ENCODE results near the gene TMEM185B. TPM values are rescaled to one million over a fixed set of nuclear protein-coding genes. Genes with fewer than 3 reads are reported as not detected.
A peak's percentile ranks its signal among the peaks of the same experiment; 100 is the strongest.
"Not testable (repeated sequence)": the region's sequence is repeated elsewhere in the genome, so short reads cannot be mapped to it uniquely, and the experiment has no call there.

Gene TMEM185B
- polyA plus RNA-seq (2012; ENCODE audit: missing spikeins): 7.8 TPM

DNA sequence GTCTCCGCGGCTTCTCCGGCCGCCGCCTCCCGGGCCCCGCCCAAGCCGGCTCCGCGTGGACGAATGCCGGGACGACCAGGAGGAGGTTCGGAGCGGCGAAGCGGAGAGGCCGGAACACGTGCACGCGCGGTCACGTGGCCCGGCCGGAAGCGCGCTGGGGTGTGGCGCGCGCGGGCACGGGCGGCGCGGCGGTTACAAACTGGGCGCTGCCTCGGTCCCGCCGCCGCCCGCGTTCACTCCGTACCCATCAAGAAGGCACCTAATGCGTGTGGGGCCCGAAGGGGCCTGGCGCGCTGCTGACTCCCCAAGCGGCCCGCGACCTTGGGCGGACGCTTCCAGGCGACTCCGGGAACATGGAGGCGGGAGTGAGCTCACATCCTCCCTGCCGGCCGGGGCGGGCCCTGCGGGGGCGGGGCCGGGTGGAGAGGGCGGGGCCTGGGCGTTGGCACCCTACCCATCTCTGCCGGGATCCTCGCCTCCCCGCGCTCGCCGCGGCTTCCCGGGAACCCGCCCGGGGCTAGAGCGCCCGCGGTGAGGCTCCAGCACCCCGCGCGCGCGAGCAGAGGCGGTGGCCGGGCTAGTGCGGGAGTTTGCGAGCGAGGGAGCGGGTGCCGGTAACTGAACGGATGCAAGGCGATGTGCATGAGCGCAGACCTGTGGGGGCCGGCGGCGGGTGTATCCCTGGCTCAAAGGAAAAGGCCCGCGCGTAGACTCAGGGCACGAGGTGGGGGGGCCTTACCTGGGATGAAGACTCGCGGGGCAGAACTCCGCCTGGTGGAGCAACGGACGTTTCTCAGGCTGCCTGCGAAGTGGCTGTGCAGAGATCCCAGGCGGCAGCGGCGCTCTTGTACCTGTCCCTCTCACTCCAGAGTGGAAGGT lies at the start of gene TMEM185B:
Gene TMEM185B (minus strand): TSS at position 367 of the 879 bp plus-strand sequence. CDS start 424 bp downstream, outside the sequence.
- FAIRE-seq: peak; percentile 97
- peak; percentile 77 for TF ChIP-seq POLR2AphosphoS5 (IDR thresholded peaks at IDR 0.05; ENCODE audit: low read depth, low read length)
- TF ChIP-seq TAF1 (IDR thresholded peaks at IDR 0.05; ENCODE audit: borderline replicate concordance, low read depth, low read length): 0 out of 2 replicates have a peak, but pooled peaks have one; percentile 11
- peak; percentile 80; the same call in 1 of the 2 replicates for TF ChIP-seq POLR2A (IDR thresholded peaks at IDR 0.05; ENCODE audit: low read depth, low read length)
- peak; percentile 96 for DNase-seq (ENCODE audit: insufficient read length)

DNA sequence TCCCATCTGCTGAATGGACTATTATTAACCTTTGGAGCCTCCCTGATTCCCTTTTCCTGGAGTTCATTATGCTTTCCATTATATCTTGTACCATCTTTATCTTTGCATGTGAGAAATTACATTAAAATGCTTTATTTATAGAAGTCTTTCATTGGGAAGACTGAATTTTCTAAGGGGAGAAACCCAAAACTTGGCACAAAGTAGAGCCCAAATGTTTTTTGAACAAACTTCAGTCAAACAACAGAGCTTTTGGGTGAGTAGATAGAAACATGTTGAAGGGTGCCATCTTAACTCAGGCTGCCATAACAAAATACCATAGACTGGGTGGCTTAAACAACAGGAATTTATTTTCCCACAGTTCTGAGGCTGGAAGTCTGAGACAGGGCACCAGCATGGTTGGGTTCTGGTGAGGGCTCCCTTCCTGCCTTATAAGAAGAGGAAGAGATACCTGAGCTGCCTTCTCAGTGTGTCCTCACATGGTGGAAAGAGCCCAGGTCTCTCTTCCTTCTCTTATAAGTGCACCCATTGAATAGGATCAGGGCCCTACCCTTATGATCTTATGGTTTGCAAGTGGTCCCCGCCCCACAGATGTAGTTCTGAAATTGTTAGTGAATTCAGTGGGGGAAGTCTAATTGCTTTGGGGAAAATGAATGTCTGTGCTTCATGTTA lies 48.6 kb upstream of the TMEM185B start:
- DNase-seq (ENCODE audit: insufficient read length): no peak
- FAIRE-seq: no peak
- TF ChIP-seq TAF1 (IDR thresholded peaks at IDR 0.05; ENCODE audit: borderline replicate concordance, low read depth, low read length) (no peak), POLR2AphosphoS5 (IDR thresholded peaks at IDR 0.05; ENCODE audit: low read depth, low read length) (no peak), POLR2A (IDR thresholded peaks at IDR 0.05; ENCODE audit: low read depth, low read length) (no peak)

DNA sequence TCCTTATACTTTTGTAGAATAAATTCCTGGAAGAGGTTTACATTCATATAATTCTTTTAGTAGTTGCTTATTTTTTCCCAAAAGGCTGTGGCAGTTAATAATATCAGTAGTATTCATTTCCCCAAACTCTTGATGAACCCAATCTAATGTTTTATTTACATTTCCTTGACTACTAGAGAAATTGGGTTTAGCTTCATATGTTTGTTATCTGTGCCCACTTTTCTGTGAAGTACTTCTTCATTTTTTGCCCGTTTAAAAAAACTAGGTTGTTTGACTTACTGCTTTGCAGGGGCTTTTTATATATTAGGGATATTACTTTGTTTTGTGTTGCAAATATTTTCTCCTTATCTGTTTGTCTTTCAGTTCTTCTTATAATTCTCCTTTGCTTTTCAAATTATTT lies 46.6 kb upstream of the TMEM185B start:
- TF ChIP-seq TAF1 (IDR thresholded peaks at IDR 0.05; ENCODE audit: borderline replicate concordance, low read depth, low read length) (no peak), POLR2AphosphoS5 (IDR thresholded peaks at IDR 0.05; ENCODE audit: low read depth, low read length) (no peak), POLR2A (IDR thresholded peaks at IDR 0.05; ENCODE audit: low read depth, low read length) (no peak)
- DNase-seq (ENCODE audit: insufficient read length) (no peak), FAIRE-seq (no peak)

DNA sequence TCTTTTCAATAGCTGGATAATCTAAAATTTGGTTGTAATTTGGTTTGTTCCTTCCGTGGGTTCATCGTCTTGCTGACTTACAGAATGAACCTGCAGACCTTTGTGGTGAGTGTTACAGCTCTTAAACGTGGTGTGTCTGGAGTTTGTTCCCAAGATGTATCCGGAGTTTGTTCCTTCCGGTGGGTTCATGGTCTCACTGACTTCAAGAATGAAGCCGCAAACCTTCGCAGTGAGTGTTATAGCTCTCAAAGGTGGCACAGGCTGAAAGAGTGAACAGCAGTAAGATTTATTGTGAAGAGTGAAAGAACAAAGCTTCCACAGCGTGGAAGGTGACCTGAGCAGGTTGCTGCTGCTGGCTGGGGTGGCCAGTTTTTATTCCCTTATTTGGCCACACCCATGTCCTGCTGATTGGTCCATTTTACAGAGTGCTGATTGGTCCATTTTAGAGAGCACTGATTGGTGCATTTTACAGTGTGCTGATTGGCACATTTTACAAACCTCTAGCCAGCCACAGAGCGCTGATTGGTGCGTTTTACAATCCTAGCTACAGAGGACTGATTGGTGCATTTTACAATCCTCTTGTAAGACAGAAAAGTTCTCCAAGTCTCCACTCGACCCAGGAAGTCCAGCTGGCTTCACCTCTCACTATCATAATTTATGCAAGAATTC lies 46.0 kb upstream of the TMEM185B start:
- DNase-seq (ENCODE audit: insufficient read length) (no peak), FAIRE-seq (no peak)
- TF ChIP-seq POLR2A (IDR thresholded peaks at IDR 0.05; ENCODE audit: low read depth, low read length) (no peak), TAF1 (IDR thresholded peaks at IDR 0.05; ENCODE audit: borderline replicate concordance, low read depth, low read length) (no peak), POLR2AphosphoS5 (IDR thresholded peaks at IDR 0.05; ENCODE audit: low read depth, low read length) (no peak)

DNA sequence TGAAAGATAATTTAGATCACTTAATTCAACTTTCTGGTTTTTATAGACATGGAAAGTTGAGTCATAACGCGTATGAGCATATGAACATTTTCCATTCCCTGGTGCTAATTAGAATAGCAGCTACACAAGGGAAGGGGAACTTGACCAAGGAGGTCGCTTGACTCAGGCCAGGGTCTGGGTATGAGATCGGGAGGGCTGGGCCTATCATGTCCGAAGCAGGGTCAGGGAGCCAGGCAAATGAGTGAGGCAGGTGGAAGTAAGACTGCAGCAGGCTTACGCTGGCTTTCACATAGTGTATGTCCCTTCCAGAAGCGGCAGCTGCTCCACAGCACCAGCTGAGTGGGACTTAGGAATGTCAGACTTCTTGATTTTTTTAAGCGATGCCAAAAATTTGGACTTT lies 44.1 kb upstream of the TMEM185B start:
- FAIRE-seq: peak; percentile 64
- DNase-seq (ENCODE audit: insufficient read length): no peak
- TF ChIP-seq POLR2AphosphoS5 (IDR thresholded peaks at IDR 0.05; ENCODE audit: low read depth, low read length) (no peak), TAF1 (IDR thresholded peaks at IDR 0.05; ENCODE audit: borderline replicate concordance, low read depth, low read length) (no peak), POLR2A (IDR thresholded peaks at IDR 0.05; ENCODE audit: low read depth, low read length) (no peak)

DNA sequence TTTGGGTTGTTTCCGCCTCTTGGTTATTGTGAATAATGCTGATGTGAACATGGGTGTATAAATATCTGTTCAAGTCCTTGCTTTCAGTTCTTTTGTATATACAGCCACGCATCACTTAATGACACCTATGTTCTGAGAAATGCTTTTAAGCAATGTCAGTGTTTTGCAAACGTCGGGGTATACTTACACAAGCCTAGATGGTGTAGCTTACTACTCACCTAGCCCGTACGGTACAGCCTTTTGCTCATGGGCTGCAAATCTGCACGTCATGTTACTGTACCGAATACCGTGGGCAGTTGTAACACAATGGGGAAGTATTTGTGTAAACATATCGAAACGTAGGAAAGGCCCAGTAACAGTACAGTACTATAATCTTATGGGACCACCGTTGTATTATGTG lies 41.8 kb upstream of the TMEM185B start:
- TF ChIP-seq POLR2AphosphoS5 (IDR thresholded peaks at IDR 0.05; ENCODE audit: low read depth, low read length): no peak
- TF ChIP-seq TAF1 (IDR thresholded peaks at IDR 0.05; ENCODE audit: borderline replicate concordance, low read depth, low read length): no peak
- TF ChIP-seq POLR2A (IDR thresholded peaks at IDR 0.05; ENCODE audit: low read depth, low read length): no peak
- no peak for DNase-seq (ENCODE audit: insufficient read length)
- peak; percentile 73 for FAIRE-seq

DNA sequence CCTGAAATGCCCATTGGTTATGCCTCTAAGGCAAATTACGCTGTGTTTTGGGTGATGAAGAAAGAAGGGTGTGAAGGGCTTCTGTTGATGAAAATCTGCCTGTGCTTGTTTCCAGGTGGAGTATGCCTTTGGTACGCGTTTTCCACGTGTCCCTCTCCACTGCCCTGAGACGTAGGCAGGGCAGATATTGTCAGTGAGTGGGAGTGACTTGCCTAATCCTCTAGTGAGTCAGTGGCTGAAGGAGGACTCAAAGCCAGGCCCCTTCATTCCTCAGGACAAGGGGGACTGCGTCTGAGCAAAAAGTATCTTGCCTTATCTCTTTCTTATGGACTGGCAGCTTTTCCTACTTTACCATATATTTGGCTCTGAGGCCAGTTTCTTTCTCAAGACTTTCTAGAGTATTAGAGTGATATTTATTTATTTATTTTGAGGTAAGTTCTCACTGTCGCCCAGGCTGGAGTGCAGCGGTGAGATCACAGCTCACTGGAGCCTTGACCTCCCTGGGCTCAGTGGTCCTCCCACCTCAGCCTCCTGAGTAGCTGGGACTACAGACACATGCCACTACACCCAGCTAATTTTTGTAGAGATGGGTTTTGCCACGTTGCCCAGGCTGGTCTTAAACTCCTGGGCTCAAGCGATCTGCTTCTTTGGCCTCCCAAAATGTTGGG lies 39.7 kb upstream of the TMEM185B start:
- DNase-seq (ENCODE audit: insufficient read length): no peak
- TF ChIP-seq POLR2A (IDR thresholded peaks at IDR 0.05; ENCODE audit: low read depth, low read length): no peak
- TF ChIP-seq TAF1 (IDR thresholded peaks at IDR 0.05; ENCODE audit: borderline replicate concordance, low read depth, low read length): no peak
- peak; percentile 53 for FAIRE-seq

DNA sequence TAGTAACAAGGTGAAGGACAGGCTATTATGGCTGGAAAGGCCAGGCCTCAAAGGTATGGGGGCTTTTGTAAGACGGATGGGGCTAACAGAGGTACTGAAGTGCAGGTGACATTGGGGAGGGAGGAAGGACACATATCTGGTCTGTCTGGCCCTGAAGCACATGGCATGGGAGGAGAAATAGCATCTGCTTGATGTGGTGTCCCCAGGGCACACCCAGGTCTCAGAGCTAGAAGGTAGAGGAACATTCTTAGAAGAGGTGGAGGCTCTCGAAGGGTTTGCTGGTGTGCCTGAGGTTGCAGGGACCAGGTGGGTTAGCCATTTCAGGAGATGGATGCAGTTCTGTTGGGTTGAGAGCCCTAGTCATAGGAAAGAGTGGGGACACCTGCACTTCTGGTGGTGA lies 39.0 kb upstream of the TMEM185B start:
- TF ChIP-seq POLR2AphosphoS5 (IDR thresholded peaks at IDR 0.05; ENCODE audit: low read depth, low read length): no peak
- TF ChIP-seq TAF1 (IDR thresholded peaks at IDR 0.05; ENCODE audit: borderline replicate concordance, low read depth, low read length): no peak
- no peak for TF ChIP-seq POLR2A (IDR thresholded peaks at IDR 0.05; ENCODE audit: low read depth, low read length)
- DNase-seq (ENCODE audit: insufficient read length): no peak
- peak; percentile 83 for FAIRE-seq

DNA sequence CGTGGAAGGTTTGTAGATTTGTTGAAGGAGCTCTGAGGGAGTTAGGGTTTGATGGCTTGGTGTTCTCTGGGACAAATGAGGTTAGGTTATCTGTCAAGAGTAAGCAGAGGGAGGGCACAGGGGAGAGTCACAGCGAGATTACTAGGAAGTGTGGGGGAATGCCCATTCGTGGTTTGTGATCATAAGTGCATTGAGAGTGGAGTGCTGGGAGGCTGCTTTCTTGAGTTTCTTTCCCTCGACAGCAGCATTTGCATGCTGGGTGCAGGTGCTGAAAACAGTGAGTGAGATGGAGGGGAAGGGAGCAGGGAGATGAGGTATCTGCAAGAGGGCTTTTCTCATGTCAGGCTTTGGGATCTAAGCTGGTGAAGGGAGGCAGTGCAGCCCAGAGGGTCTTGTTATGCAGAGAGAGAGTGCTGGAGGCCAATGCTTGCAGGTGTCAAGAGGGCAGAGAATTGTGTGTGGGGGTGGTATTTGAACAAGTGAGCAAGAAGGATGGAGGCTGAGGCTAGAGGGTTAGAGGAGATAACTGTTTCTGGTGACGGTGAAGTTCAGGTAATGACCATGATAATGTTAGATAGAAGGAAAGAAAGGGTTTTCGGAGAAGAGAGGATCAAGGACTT lies 38.3 kb upstream of the TMEM185B start:
- no peak for TF ChIP-seq POLR2AphosphoS5 (IDR thresholded peaks at IDR 0.05; ENCODE audit: low read depth, low read length)
- no peak for TF ChIP-seq POLR2A (IDR thresholded peaks at IDR 0.05; ENCODE audit: low read depth, low read length)
- TF ChIP-seq TAF1 (IDR thresholded peaks at IDR 0.05; ENCODE audit: borderline replicate concordance, low read depth, low read length): no peak
- DNase-seq (ENCODE audit: insufficient read length) (no peak), FAIRE-seq (peak; percentile 97)

DNA sequence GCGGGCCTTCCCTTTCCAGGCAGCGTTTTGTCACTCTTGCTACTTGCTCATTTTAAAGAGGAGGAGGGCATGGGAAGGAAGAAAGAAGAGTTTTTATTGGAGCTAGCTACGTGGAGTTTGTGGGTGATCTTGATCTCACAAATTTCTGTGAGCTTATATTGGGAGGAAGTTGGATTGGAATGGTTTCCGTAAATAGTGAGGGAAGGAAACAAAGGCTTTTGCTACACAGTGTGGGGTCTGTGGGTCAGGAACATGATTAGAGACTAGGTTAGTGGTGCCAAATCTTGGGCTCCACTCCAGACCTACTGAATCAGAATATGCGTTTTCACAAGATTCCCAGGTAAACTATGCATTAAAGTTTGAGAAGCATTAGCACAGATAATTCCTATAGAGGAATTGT lies 37.5 kb upstream of the TMEM185B start:
- FAIRE-seq (no peak), DNase-seq (ENCODE audit: insufficient read length) (no peak)
- TF ChIP-seq TAF1 (IDR thresholded peaks at IDR 0.05; ENCODE audit: borderline replicate concordance, low read depth, low read length) (no peak), POLR2AphosphoS5 (IDR thresholded peaks at IDR 0.05; ENCODE audit: low read depth, low read length) (no peak)

DNA sequence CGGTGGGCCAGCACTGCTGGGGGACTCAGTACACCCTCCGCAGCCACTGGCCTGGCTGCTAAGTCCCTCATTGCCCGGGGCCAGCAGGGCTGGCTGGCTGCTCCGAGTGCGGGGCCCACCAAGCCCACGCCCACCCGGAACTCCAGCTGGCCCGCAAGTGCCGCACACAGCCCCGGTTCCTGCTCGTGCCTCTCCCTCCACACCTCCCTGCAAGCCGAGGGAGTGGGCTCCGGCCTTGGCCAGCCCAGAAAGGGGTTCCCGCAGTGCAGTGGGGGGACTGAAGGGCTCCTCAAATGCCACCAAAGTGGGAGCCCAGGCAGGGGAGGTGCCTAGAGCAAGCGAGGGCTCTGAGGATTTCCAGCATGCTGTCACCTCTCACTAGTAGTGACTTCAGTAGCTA lies 36.7 kb upstream of the TMEM185B start:
- not testable (repeated sequence) for FAIRE-seq

More for the DNA sequence above, 36.7 kb upstream of the TMEM185B start:
- not testable (repeated sequence) for DNase-seq (ENCODE audit: insufficient read length)
